Measurements from ENCODE around the gene UAP1L1. TPM values are rescaled to one million over a fixed set of nuclear protein-coding genes. Genes with fewer than 3 reads are reported as not detected.

UAP1L1 gene
- polyA plus RNA-seq, 2 of the 4 experiments (the other 2 are of a cell fraction) = 1.2 to 7.8 TPM

DNA sequence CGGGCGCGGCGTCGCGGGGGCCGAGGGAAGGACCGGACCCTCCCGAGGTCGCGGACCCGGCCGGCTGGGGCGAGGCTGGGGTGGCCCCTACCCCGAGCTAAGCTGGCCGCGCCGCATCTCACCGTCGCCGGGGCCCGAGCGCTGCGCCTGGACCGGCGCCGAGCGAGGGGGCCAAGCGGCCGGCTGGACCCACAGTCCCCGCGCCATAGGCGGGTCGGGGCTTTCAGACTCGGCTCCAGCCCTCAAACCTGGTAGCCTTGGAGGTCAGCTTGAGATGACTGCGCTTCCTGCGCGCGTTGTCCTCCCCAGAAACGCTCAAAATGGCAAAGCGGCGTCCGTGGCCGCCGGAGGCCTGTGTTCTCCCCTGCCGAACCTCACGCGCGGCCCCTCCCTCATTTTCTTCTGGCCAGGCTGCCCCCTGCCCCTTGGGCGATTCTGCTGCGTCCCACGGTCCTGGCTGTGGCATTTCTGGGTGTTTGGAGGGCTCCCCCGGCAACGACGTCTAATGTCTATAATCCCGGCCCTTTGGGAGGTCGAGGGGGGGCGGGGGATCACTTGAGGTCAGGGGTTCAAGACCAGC is 52.9 kb downstream of the UAP1L1 start (continued):
- TF ChIP-seq ZNF302 (CRISPR knock-in tag; IDR thresholded peaks at IDR 0.05) (no peak), POLR2A (IDR thresholded peaks at IDR 0.05; ENCODE audit: low read length) (no peak)

Small RNAs within 50 kb of the gene (small RNA-seq; reads per million reads assigned to genes)
- 0 reads per million in 6 experiments for gene RF00153

Other genes with a start within 250 kb of the UAP1L1 start
Only the 30 nearest of the 36 such genes appear.
- 23.8 and 24.5 TPM in 2 replicates for gene TRAF2, start 191.0 kb upstream of the UAP1L1 start, polyA plus RNA-seq (2011; rRNA removed)
- gene TRAF2, start 191.0 kb upstream of the UAP1L1 start, polyA plus RNA-seq (2017; fragmentation: RNase III; extraction: RNeasy Plus Mini Kit Qiagen cat#74134 plus additional on column Dnase treatment) = 36.4 to 49.4 TPM (median 39.5 TPM) in 3 replicates
- gene FBXW5, start 132.8 kb upstream of the UAP1L1 start, polyA plus RNA-seq (2011; rRNA removed) = 37.3 and 37.5 TPM in 2 replicates
- gene FBXW5, start 132.8 kb upstream of the UAP1L1 start, polyA plus RNA-seq (2017; fragmentation: RNase III; extraction: RNeasy Plus Mini Kit Qiagen cat#74134 plus additional on column Dnase treatment) = 59.3 to 61.4 TPM (median 59.5 TPM) in 3 replicates
- gene C8G, start 132.3 kb upstream of the UAP1L1 start, polyA plus RNA-seq (2011; rRNA removed) = 0.41 and 0.45 TPM in 2 replicates
- gene C8G, start 132.3 kb upstream of the UAP1L1 start, polyA plus RNA-seq (2017; fragmentation: RNase III; extraction: RNeasy Plus Mini Kit Qiagen cat#74134 plus additional on column Dnase treatment) = 1.1 to 1.3 TPM (median 1.1 TPM) in 3 replicates
- gene LCN12, start 125.2 kb upstream of the UAP1L1 start, polyA plus RNA-seq (2011; rRNA removed) = 0.74 and 1.8 TPM in 2 replicates
- 2.8 to 3.6 TPM (median 3.0 TPM) in 3 replicates for gene LCN12, start 125.2 kb upstream of the UAP1L1 start, polyA plus RNA-seq (2017; fragmentation: RNase III; extraction: RNeasy Plus Mini Kit Qiagen cat#74134 plus additional on column Dnase treatment)
- gene PTGDS, start 100.0 kb upstream of the UAP1L1 start, polyA plus RNA-seq (2011; rRNA removed) = 0.31 and 0.33 TPM in 2 replicates
- gene PTGDS, start 100.0 kb upstream of the UAP1L1 start, polyA plus RNA-seq (2017; fragmentation: RNase III; extraction: RNeasy Plus Mini Kit Qiagen cat#74134 plus additional on column Dnase treatment) = 0.18 to 0.34 TPM (median 0.26 TPM) in 3 replicates
- 0.04 and 0.19 TPM in 2 replicates for gene LCNL1, start 94.5 kb upstream of the UAP1L1 start, polyA plus RNA-seq (2011; rRNA removed)
- gene LCNL1, start 94.5 kb upstream of the UAP1L1 start, polyA plus RNA-seq (2017; fragmentation: RNase III; extraction: RNeasy Plus Mini Kit Qiagen cat#74134 plus additional on column Dnase treatment) = 0.05 to 0.08 TPM (median 0.08 TPM) in 3 replicates
- 12.6 and 15.6 TPM in 2 replicates for gene PAXX, start 85.1 kb upstream of the UAP1L1 start, polyA plus RNA-seq (2011; rRNA removed)
- 50.7 to 57.0 TPM (median 53.2 TPM) in 3 replicates for gene PAXX, start 85.1 kb upstream of the UAP1L1 start, polyA plus RNA-seq (2017; fragmentation: RNase III; extraction: RNeasy Plus Mini Kit Qiagen cat#74134 plus additional on column Dnase treatment)
- 0.33 and 0.61 TPM in 2 replicates for gene CLIC3, start 80.9 kb upstream of the UAP1L1 start, polyA plus RNA-seq (2011; rRNA removed)
- 5.1 to 6.6 TPM (median 6.4 TPM) in 3 replicates for gene CLIC3, start 80.9 kb upstream of the UAP1L1 start, polyA plus RNA-seq (2017; fragmentation: RNase III; extraction: RNeasy Plus Mini Kit Qiagen cat#74134 plus additional on column Dnase treatment)
- gene ABCA2, start 49.3 kb upstream of the UAP1L1 start, polyA plus RNA-seq (2011; rRNA removed) = 8.3 and 10.1 TPM in 2 replicates
- gene ABCA2, start 49.3 kb upstream of the UAP1L1 start, polyA plus RNA-seq (2017; fragmentation: RNase III; extraction: RNeasy Plus Mini Kit Qiagen cat#74134 plus additional on column Dnase treatment) = 23.0 to 25.6 TPM (median 24.7 TPM) in 3 replicates
- not detected in 2 replicates for gene FUT7, start 45.4 kb upstream of the UAP1L1 start, polyA plus RNA-seq (2011; rRNA removed)
- 0.07 TPM in 1 of 3 replicates, not detected in the others for gene FUT7, start 45.4 kb upstream of the UAP1L1 start, polyA plus RNA-seq (2017; fragmentation: RNase III; extraction: RNeasy Plus Mini Kit Qiagen cat#74134 plus additional on column Dnase treatment)
- gene NPDC1, start 31.3 kb upstream of the UAP1L1 start, polyA plus RNA-seq (2011; rRNA removed) = 12.7 and 13.0 TPM in 2 replicates
- gene NPDC1, start 31.3 kb upstream of the UAP1L1 start, polyA plus RNA-seq (2017; fragmentation: RNase III; extraction: RNeasy Plus Mini Kit Qiagen cat#74134 plus additional on column Dnase treatment) = 33.2 to 40.6 TPM (median 40.2 TPM) in 3 replicates
- 0.75 and 2.3 TPM in 2 replicates for gene ENTPD2, start 23.5 kb upstream of the UAP1L1 start, polyA plus RNA-seq (2011; rRNA removed)
- 0.71 to 1.2 TPM (median 1.1 TPM) in 3 replicates for gene ENTPD2, start 23.5 kb upstream of the UAP1L1 start, polyA plus RNA-seq (2017; fragmentation: RNase III; extraction: RNeasy Plus Mini Kit Qiagen cat#74134 plus additional on column Dnase treatment)
- 6.5 and 6.9 TPM in 2 replicates for gene SAPCD2, start 7.0 kb upstream of the UAP1L1 start, polyA plus RNA-seq (2011; rRNA removed)
- gene SAPCD2, start 7.0 kb upstream of the UAP1L1 start, polyA plus RNA-seq (2017; fragmentation: RNase III; extraction: RNeasy Plus Mini Kit Qiagen cat#74134 plus additional on column Dnase treatment) = 13.1 to 16.4 TPM (median 14.6 TPM) in 3 replicates
- 31.7 and 47.8 TPM in 2 replicates for gene MAN1B1, start 9.5 kb downstream of the UAP1L1 start, polyA plus RNA-seq (2011; rRNA removed)
- 45.1 to 48.6 TPM (median 47.0 TPM) in 3 replicates for gene MAN1B1, start 9.5 kb downstream of the UAP1L1 start, polyA plus RNA-seq (2017; fragmentation: RNase III; extraction: RNeasy Plus Mini Kit Qiagen cat#74134 plus additional on column Dnase treatment)
- 27.6 and 36.0 TPM in 2 replicates for gene DPP7, start 37.2 kb downstream of the UAP1L1 start, polyA plus RNA-seq (2011; rRNA removed)
- 61.3 to 71.8 TPM (median 68.5 TPM) in 3 replicates for gene DPP7, start 37.2 kb downstream of the UAP1L1 start, polyA plus RNA-seq (2017; fragmentation: RNase III; extraction: RNeasy Plus Mini Kit Qiagen cat#74134 plus additional on column Dnase treatment)
- 0.11 and 0.13 TPM in 2 replicates for gene GRIN1, start 61.6 kb downstream of the UAP1L1 start, polyA plus RNA-seq (2011; rRNA removed)
- 0.30 to 0.51 TPM (median 0.45 TPM) in 3 replicates for gene GRIN1, start 61.6 kb downstream of the UAP1L1 start, polyA plus RNA-seq (2017; fragmentation: RNase III; extraction: RNeasy Plus Mini Kit Qiagen cat#74134 plus additional on column Dnase treatment)
- 0.08 and 0.09 TPM in 2 replicates for gene LRRC26, start 92.5 kb downstream of the UAP1L1 start, polyA plus RNA-seq (2011; rRNA removed)
- 0.80 to 1.2 TPM (median 1.0 TPM) in 3 replicates for gene LRRC26, start 92.5 kb downstream of the UAP1L1 start, polyA plus RNA-seq (2017; fragmentation: RNase III; extraction: RNeasy Plus Mini Kit Qiagen cat#74134 plus additional on column Dnase treatment)
- not detected in 2 replicates for gene TMEM210, start 94.5 kb downstream of the UAP1L1 start, polyA plus RNA-seq (2011; rRNA removed)
- gene TMEM210, start 94.5 kb downstream of the UAP1L1 start, polyA plus RNA-seq (2017; fragmentation: RNase III; extraction: RNeasy Plus Mini Kit Qiagen cat#74134 plus additional on column Dnase treatment) = not detected in 3 replicates
- gene ANAPC2, start 111.0 kb downstream of the UAP1L1 start, polyA plus RNA-seq (2011; rRNA removed) = 17.5 and 22.3 TPM in 2 replicates
- 35.4 to 40.7 TPM (median 39.9 TPM) in 3 replicates for gene ANAPC2, start 111.0 kb downstream of the UAP1L1 start, polyA plus RNA-seq (2017; fragmentation: RNase III; extraction: RNeasy Plus Mini Kit Qiagen cat#74134 plus additional on column Dnase treatment)
- gene SSNA1, start 111.2 kb downstream of the UAP1L1 start, polyA plus RNA-seq (2011; rRNA removed) = 52.6 and 54.1 TPM in 2 replicates
- 89.2 to 102 TPM (median 102 TPM) in 3 replicates for gene SSNA1, start 111.2 kb downstream of the UAP1L1 start, polyA plus RNA-seq (2017; fragmentation: RNase III; extraction: RNeasy Plus Mini Kit Qiagen cat#74134 plus additional on column Dnase treatment)
- 2.1 and 2.4 TPM in 2 replicates for gene TPRN, start 123.2 kb downstream of the UAP1L1 start, polyA plus RNA-seq (2011; rRNA removed)
- 5.3 to 6.5 TPM (median 6.3 TPM) in 3 replicates for gene TPRN, start 123.2 kb downstream of the UAP1L1 start, polyA plus RNA-seq (2017; fragmentation: RNase III; extraction: RNeasy Plus Mini Kit Qiagen cat#74134 plus additional on column Dnase treatment)
- gene TMEM203, start 128.1 kb downstream of the UAP1L1 start, polyA plus RNA-seq (2011; rRNA removed) = 47.3 and 51.8 TPM in 2 replicates
- 29.2 to 31.0 TPM (median 31.0 TPM) in 3 replicates for gene TMEM203, start 128.1 kb downstream of the UAP1L1 start, polyA plus RNA-seq (2017; fragmentation: RNase III; extraction: RNeasy Plus Mini Kit Qiagen cat#74134 plus additional on column Dnase treatment)
- 5.6 and 6.4 TPM in 2 replicates for gene NDOR1, start 128.2 kb downstream of the UAP1L1 start, polyA plus RNA-seq (2011; rRNA removed)
- gene NDOR1, start 128.2 kb downstream of the UAP1L1 start, polyA plus RNA-seq (2017; fragmentation: RNase III; extraction: RNeasy Plus Mini Kit Qiagen cat#74134 plus additional on column Dnase treatment) = 17.9 to 19.5 TPM (median 17.9 TPM) in 3 replicates
- gene RNF208, start 144.7 kb downstream of the UAP1L1 start, polyA plus RNA-seq (2011; rRNA removed) = 0.06 and 0.29 TPM in 2 replicates
- 1.0 to 1.7 TPM (median 1.7 TPM) in 3 replicates for gene RNF208, start 144.7 kb downstream of the UAP1L1 start, polyA plus RNA-seq (2017; fragmentation: RNase III; extraction: RNeasy Plus Mini Kit Qiagen cat#74134 plus additional on column Dnase treatment)
- 0.30 and 0.32 TPM in 2 replicates for gene CYSRT1, start 147.7 kb downstream of the UAP1L1 start, polyA plus RNA-seq (2011; rRNA removed)
- gene CYSRT1, start 147.7 kb downstream of the UAP1L1 start, polyA plus RNA-seq (2017; fragmentation: RNase III; extraction: RNeasy Plus Mini Kit Qiagen cat#74134 plus additional on column Dnase treatment) = 0.81 to 1.0 TPM (median 0.87 TPM) in 3 replicates
- gene RNF224, start 150.0 kb downstream of the UAP1L1 start, polyA plus RNA-seq (2011; rRNA removed) = not detected in 2 replicates
- 0.04 to 0.07 TPM (median 0.07 TPM) in 3 replicates for gene RNF224, start 150.0 kb downstream of the UAP1L1 start, polyA plus RNA-seq (2017; fragmentation: RNase III; extraction: RNeasy Plus Mini Kit Qiagen cat#74134 plus additional on column Dnase treatment)
- not detected in 2 replicates for gene SLC34A3, start 153.4 kb downstream of the UAP1L1 start, polyA plus RNA-seq (2011; rRNA removed)
- gene SLC34A3, start 153.4 kb downstream of the UAP1L1 start, polyA plus RNA-seq (2017; fragmentation: RNase III; extraction: RNeasy Plus Mini Kit Qiagen cat#74134 plus additional on column Dnase treatment) = 0.04 to 0.05 TPM (median 0.05 TPM) in 3 replicates
- 256 and 268 TPM in 2 replicates for gene TUBB4B, start 163.8 kb downstream of the UAP1L1 start, polyA plus RNA-seq (2011; rRNA removed)
- gene TUBB4B, start 163.8 kb downstream of the UAP1L1 start, polyA plus RNA-seq (2017; fragmentation: RNase III; extraction: RNeasy Plus Mini Kit Qiagen cat#74134 plus additional on column Dnase treatment) = 646 to 795 TPM (median 671 TPM) in 3 replicates
- not detected in 2 replicates for gene STPG3, start 173.8 kb downstream of the UAP1L1 start, polyA plus RNA-seq (2011; rRNA removed)
- not detected in 3 replicates for gene STPG3, start 173.8 kb downstream of the UAP1L1 start, polyA plus RNA-seq (2017; fragmentation: RNase III; extraction: RNeasy Plus Mini Kit Qiagen cat#74134 plus additional on column Dnase treatment)
- 31.8 and 33.8 TPM in 2 replicates for gene NELFB, start 177.8 kb downstream of the UAP1L1 start, polyA plus RNA-seq (2011; rRNA removed)
- gene NELFB, start 177.8 kb downstream of the UAP1L1 start, polyA plus RNA-seq (2017; fragmentation: RNase III; extraction: RNeasy Plus Mini Kit Qiagen cat#74134 plus additional on column Dnase treatment) = 44.4 to 46.3 TPM (median 45.3 TPM) in 3 replicates

Measured in A549 (cell line).